CD4-positive, alpha-beta T cell (primary cell): ENCODE results near the gene CDKN2B-AS1. TPM values are rescaled to one million over a fixed set of nuclear protein-coding genes. Genes with fewer than 3 reads are reported as not detected.

ENCODE experiments used
- ATAC-seq: fragments of 200-7000 bp; cut with Tn5 transposase; one replicate; pipeline ENCODE4 v1.10.0; 2022; ENCODE audit warnings: mild to moderate bottlenecking; ENCODE audit not compliant: poor library complexity
- CTCF ChIA-PET: fragments of 350-600 bp; sonication (Branson Sonifier 250); formaldehyde crosslinking; loops from one replicate; lab custom pipeline; 2021; ENCODE audit warnings: antibody characterized with exemption, inconsistent platforms; lab: Charles Lee
- POLR2A ChIA-PET: fragments of 350-600 bp; sonication (Branson Sonifier 250); formaldehyde crosslinking; loops from one replicate; lab custom pipeline; 2021; ENCODE audit warnings: antibody characterized with exemption, inconsistent platforms; lab: Charles Lee
- DNase-seq, 14 experiments: peaks; one replicate each; pipeline ENCODE4 v3.0.0-alpha.2; 2013 to 2020; ENCODE audit warnings: mixed read lengths in 2 of 14
- H3K27ac ChIP-seq, 2 donors: one replicate each; pipeline versions ENCODE4 v1.5.1 to v1.7.0; 2013; ENCODE audit warnings: low read length in 2 of 2, low read depth in 1 of 2, mild to moderate bottlenecking in 1 of 2
- H3K27me3 ChIP-seq, 2 experiments: 1 replicate in 1 of 2; 2 replicates in 1 of 2; pipeline versions ENCODE4 v1.6.1 to v1.7.0; 2013; ENCODE audit warnings: low read length in 2 of 2, control low read depth in 1 of 2, mild to moderate bottlenecking in 1 of 2, moderate library complexity in 1 of 2; ENCODE audit not compliant: insufficient read depth in 2 of 2, control insufficient read depth in 1 of 2
- H3K36me3 ChIP-seq: one replicate; pipeline ENCODE4 v1.6.1; 2013; ENCODE audit warnings: low read length, control low read depth; ENCODE audit not compliant: insufficient read depth
- H3K4me1 ChIP-seq: one replicate; pipeline ENCODE4 v1.6.1; 2013; ENCODE audit warnings: low read length, control low read depth; ENCODE audit not compliant: insufficient read depth
- H3K4me3 ChIP-seq: one replicate; pipeline ENCODE4 v1.5.1; 2013; ENCODE audit warnings: mild to moderate bottlenecking, low read length, moderate library complexity
- H3K9me3 ChIP-seq, 2 experiments: 1 replicate in 1 of 2; 2 replicates in 1 of 2; pipeline versions ENCODE4 v1.6.1 to v1.7.0; 2013; ENCODE audit warnings: low read length in 2 of 2, mild to moderate bottlenecking in 2 of 2, control low read depth in 1 of 2, moderate library complexity in 1 of 2; ENCODE audit not compliant: control insufficient read depth in 1 of 2, insufficient read depth in 1 of 2
- H3K27ac Mint-ChIP-seq: one replicate; pipeline ENCODE4 v1.8.0; 2020; ENCODE audit warnings: mixed read lengths
- H3K27me3 Mint-ChIP-seq: one replicate; pipeline ENCODE4 v1.8.0; 2021; ENCODE audit warnings: mixed read lengths
- H3K36me3 Mint-ChIP-seq: one replicate; pipeline ENCODE4 v1.8.0; 2021; ENCODE audit warnings: low read depth, mixed read lengths
- H3K4me1 Mint-ChIP-seq: one replicate; pipeline ENCODE4 v1.8.0; 2021; ENCODE audit warnings: low read depth, mixed read lengths
- H3K4me3 Mint-ChIP-seq: one replicate; pipeline ENCODE4 v1.8.0; 2020; ENCODE audit warnings: mild to moderate bottlenecking, mixed read lengths
- H3K9me3 Mint-ChIP-seq: one replicate; pipeline ENCODE4 v1.8.0; 2020; ENCODE audit warnings: mixed read lengths
- CTCF ChIP-seq: fragments of 200-600 bp; IDR thresholded peaks from one replicate; pipeline ENCODE4 v1.8.0; 2022; ENCODE audit warnings: antibody characterized with exemption, mild to moderate bottlenecking
- intact Hi-C, 2 experiments: fragments of 100-400 bp; cut with DNase I in 1 of 2; cut with micrococcal nuclease in 1 of 2; formaldehyde crosslinking; loops; one replicate each; pipeline versions ENCODE4 v1.15.1 to v1.9.0; 2023 to 2025; cut with DNase I, micrococcal nuclease
- total RNA-seq, 174 experiments: library from RNA in 2 of 174; stranded (reverse) in 2 of 174; gene quantifications; one replicate each; pipeline ENCODE4 v1.2.3 and lab custom pipeline; 2021 to 2026

The CDKN2B-AS1 gene
- total RNA-seq, 2 experiments from 2014 or later: 0.25 to 0.30 TPM

- no peaks in the 10 kb centered on the region for H3K4me1 ChIP-seq
- no peak overlapping the region for H3K27ac Mint-ChIP-seq
- H3K36me3 ChIP-seq: no peaks in the 10 kb centered on the region
- DNase-seq: no peak
- no peaks in the 10 kb centered on the region for H3K36me3 Mint-ChIP-seq
- no peak for ATAC-seq
- TF ChIP-seq CTCF: no peak
- POLR2A ChIA-PET: interaction anchor here (0.7 kb wide), 1 partner anchor 1587 kb away, joined by 3 read pairs; no protein-coding TSS in a partner anchor
- H3K4me1 Mint-ChIP-seq: no peaks in the 10 kb centered on the region
- peaks cover 2% of the 10 kb centered on the region for H3K9me3 Mint-ChIP-seq
- H3K27me3 ChIP-seq: no peaks in the 10 kb centered on the region
- intact Hi-C loops: no loop called here
- H3K4me3 Mint-ChIP-seq: no peak overlapping the region
- CTCF ChIA-PET: interaction anchor here (0.6 to 2.0 kb wide), 2 partner anchors 11 to 307 kb away, joined by 3 to 11 read pairs; no protein-coding TSS in a partner anchor
- peaks cover 13% of the 10 kb centered on the region for H3K27me3 Mint-ChIP-seq
- peaks cover 0 to 6% of the 10 kb centered on the region in 2 experiments for H3K9me3 ChIP-seq
- H3K4me3 ChIP-seq: no peak overlapping the region
- H3K27ac ChIP-seq: no peak overlapping the region
These were observed 126.0 kb downstream of the CDKN2B-AS1 start for GRCh38 chr9:22120595-22120994.

DNA sequence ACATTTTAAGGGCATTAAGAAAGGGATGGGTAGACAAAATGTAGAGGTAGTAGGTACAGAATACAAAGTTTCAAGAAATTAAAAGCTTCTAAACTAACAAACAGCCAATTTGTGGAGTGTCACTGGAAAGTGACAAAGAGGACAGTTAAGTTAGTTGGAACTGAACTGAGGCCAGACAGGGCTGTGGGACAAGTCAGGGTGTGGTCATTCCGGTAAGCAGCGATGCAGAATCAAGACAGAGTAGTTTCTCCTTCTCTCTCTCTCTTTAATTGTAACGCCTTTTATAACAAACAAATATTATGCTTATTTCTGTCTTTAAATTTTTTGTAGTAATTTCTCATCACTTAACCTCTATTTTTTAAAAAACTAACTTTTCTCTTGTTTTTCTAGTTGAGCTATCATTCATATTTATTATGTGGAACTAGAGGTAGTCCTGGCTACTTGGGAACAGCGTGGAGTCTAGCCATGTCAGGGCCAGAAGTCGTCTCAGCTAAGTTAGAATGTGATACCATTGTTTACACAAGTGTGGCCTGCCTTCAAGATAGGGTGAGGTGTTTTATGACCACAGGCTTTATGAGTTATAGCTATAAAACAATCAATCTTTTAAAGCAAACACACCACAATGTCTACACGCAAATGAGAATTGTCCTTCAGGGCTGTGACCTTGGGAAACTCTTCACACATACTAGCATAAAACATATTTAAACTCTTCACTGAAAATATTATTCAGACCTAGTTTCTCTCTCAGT, 129.8 kb downstream of the CDKN2B-AS1 start:
- CTCF ChIA-PET: interaction anchor here (1.2 kb wide), 1 partner anchor 12 kb away, joined by 3 read pairs; no protein-coding TSS in a partner anchor
- Histone ChIP-seq H3K4me1 (no peaks in the 10 kb centered on the region), H3K4me3 (no peak overlapping the region), H3K36me3 (no peaks in the 10 kb centered on the region), H3K27me3 (no peaks in the 10 kb centered on the region), H3K27ac (no peak overlapping the region), H3K9me3 (peaks cover 0 to 6% of the 10 kb centered on the region in 2 experiments)
- intact Hi-C loops: no loop called here
- peaks cover 25% of the 10 kb centered on the region for H3K27me3 Mint-ChIP-seq
- TF ChIP-seq CTCF: no peak
- DNase-seq: no peak
- no peaks in the 10 kb centered on the region for H3K4me1 Mint-ChIP-seq
- H3K9me3 Mint-ChIP-seq: peaks cover 2% of the 10 kb centered on the region
- no peak for ATAC-seq
- no peak overlapping the region for H3K4me3 Mint-ChIP-seq
- no peaks in the 10 kb centered on the region for H3K36me3 Mint-ChIP-seq
- H3K27ac Mint-ChIP-seq: no peak overlapping the region
- POLR2A ChIA-PET: no interaction called here

GRCh38 chr9:22129133-22129532, 134.5 kb downstream of the CDKN2B-AS1 start:
- Mint-ChIP-seq H3K4me3 (no peak overlapping the region), H3K27me3 (peaks cover 19% of the 10 kb centered on the region), H3K9me3 (no peaks in the 10 kb centered on the region), H3K36me3 (no peaks in the 10 kb centered on the region), H3K4me1 (no peaks in the 10 kb centered on the region), H3K27ac (no peak overlapping the region)
- no peaks in the 10 kb centered on the region for H3K36me3 ChIP-seq
- TF ChIP-seq CTCF: no peak
- no peak overlapping the region for H3K27ac ChIP-seq
- no peaks in the 10 kb centered on the region for H3K9me3 ChIP-seq
- no peak for DNase-seq
- H3K27me3 ChIP-seq: peaks cover 0 to 3% of the 10 kb centered on the region in 2 experiments
- POLR2A ChIA-PET: no interaction called here
- ATAC-seq: no peak
- intact Hi-C loops: no loop called here
- H3K4me3 ChIP-seq: no peak overlapping the region
- H3K4me1 ChIP-seq: no peaks in the 10 kb centered on the region
- CTCF ChIA-PET: no interaction called here
